LNCAP (cell line): Measurements from ENCODE around the gene SLC24A3.

Experiments
- CTCF ChIP-seq: fragments of 450-650 bp; IDR thresholded peaks from 2 replicates; pipeline ENCODE4 v1.5.1; 2017; ENCODE audit warnings: mild to moderate bottlenecking

Gene SLC24A3

GRCh38 chr20:19658137-19658536, 445.7 kb downstream of the SLC24A3 start:
- TF ChIP-seq CTCF: no peak

GRCh38 chr20:19659448-19659847, 447.0 kb downstream of the SLC24A3 start:
- TF ChIP-seq CTCF: no peak

GRCh38 chr20:19660808-19661378, 448.5 kb downstream of the SLC24A3 start:
- TF ChIP-seq CTCF: no peak

- peak; percentile 99 for TF ChIP-seq CTCF
These were observed 449.5 kb downstream of the SLC24A3 start for GRCh38 chr20:19661717-19662636.

GRCh38 chr20:19662637-19662995, 450.2 kb downstream of the SLC24A3 start:
- 0 out of 2 replicates have a peak, but pooled peaks have one; percentile 12 for TF ChIP-seq CTCF

- TF ChIP-seq CTCF: no peak
These were observed 456.0 kb downstream of the SLC24A3 start for GRCh38 chr20:19668418-19668817.

- TF ChIP-seq CTCF: no peak
These were observed 458.4 kb downstream of the SLC24A3 start for GRCh38 chr20:19670829-19671228.
